ENCODE measurements around the gene CHADL. TPM values are rescaled to one million over a fixed set of nuclear protein-coding genes. Genes with fewer than 3 reads are reported as not detected.

Gene CHADL
- 1 to 10 TPM in 2 of 5 experiments, under 1 TPM in 3; 0.31 to 1.8 (median 0.94) TPM for total RNA-seq
- under 1 TPM; 0.60 to 0.89 TPM for polyA plus RNA-seq
- total RNA-seq: 0.40 reads per million

- H3K27ac Mint-ChIP-seq: peak within 1 kb of the TSS in 4 of 9 donors; percentile 59 to 78 (median 70)
- Histone ChIP-seq H3K27ac (ENCODE audit: low read depth, low read length) (peak within 1 kb of the TSS; percentile 6), H3K4me3 (ENCODE audit: low read length) (no peak within 1 kb of the TSS), H3K9me3 (ENCODE audit: control insufficient read depth in 2 of 3, low read length in 3 of 3) (no peaks in the 10 kb centered on the region), H3K36me3 (ENCODE audit: control insufficient read depth in 2 of 3, insufficient read depth in 3 of 3, low read length in 3 of 3) (peaks cover 0 to 9% (median 0%) of the 10 kb centered on the region in 3 experiments), H3K27me3 (ENCODE audit: control insufficient read depth in 2 of 2, insufficient read depth in 2 of 2, low read length in 2 of 2) (no peaks in the 10 kb centered on the region), H3K4me1 (ENCODE audit: control insufficient read depth in 2 of 2, insufficient read depth in 2 of 2, low read length in 2 of 2) (peaks cover 0 to 11% of the 10 kb centered on the region in 2 donors)
- peak within 1 kb of the TSS in 1 of 10 donors; percentile 8 for H3K4me3 Mint-ChIP-seq
- no peaks in the 10 kb centered on the region for H3K36me3 Mint-ChIP-seq
- ATAC-seq (no peak), DNase-seq (no peak)
- ChIA-PET POLR2A (no interaction called here), CTCF (no interaction called here)
- intact Hi-C loops (cut with micrococcal nuclease): no loop called here
- peaks cover 0 to 2% (median 0%) of the 10 kb centered on the region in 5 donors for H3K27me3 Mint-ChIP-seq
- H3K4me1 Mint-ChIP-seq: peaks cover 5 to 17% (median 9%) of the 10 kb centered on the region in 7 donors
- H3K9me3 Mint-ChIP-seq: no peaks in the 10 kb centered on the region
Observed at GRCh38 chr22:41240377-41241132, at the start of gene CHADL. CHADL (minus strand) TSS chr22:41240931; CDS start chr22:41240881, 50 bp downstream.

- peak overlapping the region in 6 of 9 donors; percentile 10 to 85 (median 47) for H3K27ac Mint-ChIP-seq
- H3K36me3 Mint-ChIP-seq: peaks cover 0 to 3% (median 0%) of the 10 kb centered on the region in 5 donors
- ATAC-seq (no peak), DNase-seq (no peak)
- no peaks in the 10 kb centered on the region for H3K27me3 ChIP-seq (ENCODE audit: control insufficient read depth in 2 of 2, insufficient read depth in 2 of 2, low read length in 2 of 2)
- CTCF ChIA-PET: no interaction called here
- H3K4me3 ChIP-seq (ENCODE audit: low read length): no peak overlapping the region
- H3K27me3 Mint-ChIP-seq: no peaks in the 10 kb centered on the region
- intact Hi-C loops (cut with micrococcal nuclease): loop anchor here (5.0 to 10.0 kb wide), 3 partner anchors 493 to 1765 kb away; partner anchors contain the start of genes ATF4 (in 1 of the 2), NAGA (in 1 of the 2) and PHETA2 (in 1 of the 2)
- POLR2A ChIA-PET: interaction anchor here (0.6 to 1.3 kb wide), 2 partner anchors 12 to 558 kb away, joined by 3 to 5 read pairs; partner anchors contain the start of gene ZC3H7B
- peaks cover 0 to 4% (median 0%) of the 10 kb centered on the region in 3 experiments for H3K36me3 ChIP-seq (ENCODE audit: control insufficient read depth in 2 of 3, insufficient read depth in 3 of 3, low read length in 3 of 3)
- peaks cover 14 to 26% (median 22%) of the 10 kb centered on the region in 7 donors for H3K4me1 Mint-ChIP-seq
- no peaks in the 10 kb centered on the region for H3K9me3 ChIP-seq (ENCODE audit: control insufficient read depth in 2 of 3, low read length in 3 of 3)
- no peak overlapping the region for H3K4me3 Mint-ChIP-seq
- H3K4me1 ChIP-seq (ENCODE audit: control insufficient read depth in 2 of 2, insufficient read depth in 2 of 2, low read length in 2 of 2): peaks cover 8 to 13% of the 10 kb centered on the region in 2 donors
- H3K9me3 Mint-ChIP-seq: peaks cover 0 to 3% (median 0%) of the 10 kb centered on the region in 11 donors
- no peak overlapping the region for H3K27ac ChIP-seq (ENCODE audit: low read depth, low read length)
Observed at GRCh38 chr22:41289671-41290070, 48.9 kb upstream of the CHADL start.

GRCh38 chr22:41288245-41288946 lies 47.7 kb upstream of the CHADL start:
- ChIA-PET CTCF (interaction anchor here (0.6 to 0.7 kb wide), 2 partner anchors 366 to 1355 kb away, joined by 4 to 5 read pairs; no protein-coding TSS in a partner anchor), POLR2A (interaction anchor here (0.5 to 1.5 kb wide), 6 partner anchors 13 to 656 kb away, joined by 3 to 8 read pairs (median 4); partner anchors contain the start of gene ZC3H7B)
- H3K27ac Mint-ChIP-seq: peak overlapping the region in 8 of 9 donors; percentile 80 to 98 (median 87)
- peak overlapping the region in 9 of 10 donors; percentile 6 to 72 (median 61) for H3K4me3 Mint-ChIP-seq
- H3K4me1 ChIP-seq (ENCODE audit: control insufficient read depth in 2 of 2, insufficient read depth in 2 of 2, low read length in 2 of 2): peaks cover 10 to 15% of the 10 kb centered on the region in 2 donors
- H3K9me3 Mint-ChIP-seq: peaks cover 0 to 3% (median 0%) of the 10 kb centered on the region in 11 donors
- peaks cover 0 to 6% (median 3%) of the 10 kb centered on the region in 5 donors for H3K36me3 Mint-ChIP-seq
- no peak overlapping the region for H3K4me3 ChIP-seq (ENCODE audit: low read length)
- H3K36me3 ChIP-seq (ENCODE audit: control insufficient read depth in 2 of 3, insufficient read depth in 3 of 3, low read length in 3 of 3): peaks cover 0 to 4% (median 0%) of the 10 kb centered on the region in 3 experiments
- DNase-seq (no peak), ATAC-seq (no peak)
- H3K27me3 ChIP-seq (ENCODE audit: control insufficient read depth in 2 of 2, insufficient read depth in 2 of 2, low read length in 2 of 2): no peaks in the 10 kb centered on the region
- intact Hi-C loops (cut with micrococcal nuclease): loop anchor here (5.0 to 10.0 kb wide), 3 partner anchors 494 to 1764 kb away; partner anchors contain the start of genes ATF4 (in 1 of the 2), NAGA (in 1 of the 2) and PHETA2 (in 1 of the 2)
- H3K27me3 Mint-ChIP-seq: no peaks in the 10 kb centered on the region
- H3K9me3 ChIP-seq (ENCODE audit: control insufficient read depth in 2 of 3, low read length in 3 of 3): no peaks in the 10 kb centered on the region
- peaks cover 18 to 34% (median 28%) of the 10 kb centered on the region in 7 donors for H3K4me1 Mint-ChIP-seq
- no peak overlapping the region for H3K27ac ChIP-seq (ENCODE audit: low read depth, low read length)

GRCh38 chr22:41286639-41287091 lies 45.9 kb upstream of the CHADL start:
- ChIA-PET CTCF (interaction anchor here (0.7 to 1.7 kb wide), 3 partner anchors 15 to 794 kb away, joined by 3 to 7 read pairs (median 3); partner anchors contain the start of gene ZC3H7B), POLR2A (interaction anchor here (0.5 to 3.7 kb wide), 25 partner anchors 9 to 1388 kb away, joined by 3 to 60 read pairs (median 6); partner anchors contain the start of genes ACO2, EP300, PHF5A and PMM1)
- peak overlapping the region; percentile 75 for H3K4me3 ChIP-seq (ENCODE audit: low read length)
- no peaks in the 10 kb centered on the region for H3K9me3 ChIP-seq (ENCODE audit: control insufficient read depth in 2 of 3, low read length in 3 of 3)
- H3K4me1 ChIP-seq (ENCODE audit: control insufficient read depth in 2 of 2, insufficient read depth in 2 of 2, low read length in 2 of 2): peaks cover 10 to 15% of the 10 kb centered on the region in 2 donors
- peak overlapping the region; percentile 84 for H3K27ac ChIP-seq (ENCODE audit: low read depth, low read length)
- Mint-ChIP-seq H3K27ac (peak overlapping the region; percentile 95 to 99 (median 98)), H3K27me3 (no peaks in the 10 kb centered on the region), H3K4me3 (peak overlapping the region; percentile 90 to 99 (median 96)), H3K9me3 (peaks cover 0 to 3% (median 0%) of the 10 kb centered on the region in 11 donors), H3K36me3 (peaks cover 0 to 12% (median 8%) of the 10 kb centered on the region in 5 donors), H3K4me1 (peaks cover 19 to 40% (median 35%) of the 10 kb centered on the region in 7 donors)
- DNase-seq (peak in 6 of 9 donors; percentile 39 to 73 (median 71)), ATAC-seq (peak; percentile 29)
- H3K27me3 ChIP-seq (ENCODE audit: control insufficient read depth in 2 of 2, insufficient read depth in 2 of 2, low read length in 2 of 2): no peaks in the 10 kb centered on the region
- peaks cover 0 to 6% (median 0%) of the 10 kb centered on the region in 3 experiments for H3K36me3 ChIP-seq (ENCODE audit: control insufficient read depth in 2 of 3, insufficient read depth in 3 of 3, low read length in 3 of 3)
- intact Hi-C loops (cut with micrococcal nuclease): loop anchor here (1.0 to 10.0 kb wide), 18 partner anchors 15 to 1762 kb away; partner anchors contain the start of genes DESI1 (in 2 of the 2), L3MBTL2 (in 2 of the 2), POLR3H (in 2 of the 2) and RBX1 (in 2 of the 2)

GRCh38 chr22:41285820-41286638 lies 45.3 kb upstream of the CHADL start, which contains the start of gene RANGAP1:
RANGAP1 (minus strand) TSS chr22:41286187; CDS start chr22:41281044, 5,143 bp downstream.
- DNase-seq (peak; percentile 95 to 99 (median 99)), ATAC-seq (peak; percentile 96)
- CTCF ChIA-PET: interaction anchor here (0.7 to 1.7 kb wide), 3 partner anchors 15 to 794 kb away, joined by 3 to 7 read pairs (median 3); partner anchors contain the start of gene ZC3H7B
- intact Hi-C loops (cut with micrococcal nuclease): loop anchor here (1.0 to 10.0 kb wide), 18 partner anchors 15 to 1761 kb away; partner anchors contain the start of genes DESI1 (in 2 of the 2), L3MBTL2 (in 2 of the 2), POLR3H (in 2 of the 2) and RBX1 (in 2 of the 2)
- no peaks in the 10 kb centered on the region for H3K27me3 Mint-ChIP-seq
- Histone ChIP-seq H3K9me3 (ENCODE audit: control insufficient read depth in 2 of 3, low read length in 3 of 3) (no peaks in the 10 kb centered on the region), H3K27ac (ENCODE audit: low read depth, low read length) (peak within 1 kb of the TSS; percentile 99), H3K27me3 (ENCODE audit: control insufficient read depth in 2 of 2, insufficient read depth in 2 of 2, low read length in 2 of 2) (no peaks in the 10 kb centered on the region), H3K36me3 (ENCODE audit: control insufficient read depth in 2 of 3, insufficient read depth in 3 of 3, low read length in 3 of 3) (peaks cover 0 to 12% (median 3%) of the 10 kb centered on the region in 3 experiments), H3K4me1 (ENCODE audit: control insufficient read depth in 2 of 2, insufficient read depth in 2 of 2, low read length in 2 of 2) (peaks cover 10 to 15% of the 10 kb centered on the region in 2 donors), H3K4me3 (ENCODE audit: low read length) (peak within 1 kb of the TSS; percentile 93)
- H3K9me3 Mint-ChIP-seq: peaks cover 0 to 3% (median 0%) of the 10 kb centered on the region in 11 donors
- peaks cover 0 to 12% (median 8%) of the 10 kb centered on the region in 5 donors for H3K36me3 Mint-ChIP-seq
- POLR2A ChIA-PET: interaction anchor here (0.6 to 3.7 kb wide), 24 partner anchors 8 to 1158 kb away, joined by 3 to 60 read pairs (median 6); partner anchors contain the start of genes ACO2, EP300, PHF5A and PMM1
- H3K4me1 Mint-ChIP-seq: peaks cover 21 to 46% (median 42%) of the 10 kb centered on the region in 7 donors
- peak within 1 kb of the TSS; percentile 95 to 99 (median 98) for H3K27ac Mint-ChIP-seq
- peak within 1 kb of the TSS; percentile 90 to 99 (median 96) for H3K4me3 Mint-ChIP-seq

All from naive thymus-derived CD4-positive, alpha-beta T cell (primary cell).